MM.1S (cell line): ENCODE measurements around the gene CWC15.
"Not testable (repeated sequence)": the region's sequence is repeated elsewhere in the genome, so short reads cannot be mapped to it uniquely, and the experiment has no call there.

Experiments used
- DNase-seq: peaks from one replicate; pipeline ENCODE4 v3.0.0-alpha.2; 2015
- H2AFZ ChIP-seq: fragments of 300-600 bp; sonication (generic); 2 replicates; pipeline ENCODE4 v1.6.0; 2016; ENCODE audit warnings: antibody characterized with exemption, low read length
- H3F3A ChIP-seq: fragments of 300-600 bp; sonication (generic); 2 replicates; pipeline ENCODE4 v1.6.1; 2016; ENCODE audit warnings: mild to moderate bottlenecking, antibody characterized with exemption, low read length, moderate library complexity, mixed read lengths; ENCODE audit not compliant: insufficient read depth
- H3K27ac ChIP-seq: fragments of 300-600 bp; sonication (generic); 2 replicates; pipeline ENCODE4 v1.5.1; 2016; ENCODE audit warnings: mild to moderate bottlenecking, low read length
- H3K27me3 ChIP-seq: fragments of 300-600 bp; sonication (generic); replicated peaks from 2 replicates; pipeline ENCODE4 v1.6.0; 2016; ENCODE audit warnings: low read length; ENCODE audit not compliant: insufficient read depth
- H3K36me3 ChIP-seq: fragments of 300-600 bp; sonication (generic); replicated peaks from 2 replicates; pipeline ENCODE4 v1.6.1; 2016; ENCODE audit warnings: mild to moderate bottlenecking, low read length, mixed read lengths; ENCODE audit not compliant: insufficient read depth
- H3K4me1 ChIP-seq: fragments of 300-600 bp; sonication (generic); 2 replicates; pipeline ENCODE4 v1.6.1; 2016; ENCODE audit warnings: low read length, mixed read lengths
- H3K4me2 ChIP-seq: fragments of 300-600 bp; sonication (generic); 2 replicates; pipeline ENCODE4 v1.6.0; 2016; ENCODE audit warnings: low read depth, low read length
- H3K4me3 ChIP-seq: fragments of 300-600 bp; sonication (generic); 2 replicates; pipeline ENCODE4 v1.5.1; 2016; ENCODE audit warnings: low read length, mixed read lengths
- H3K79me2 ChIP-seq: fragments of 300-600 bp; sonication (generic); 2 replicates; pipeline ENCODE4 v1.6.1; 2016; ENCODE audit warnings: mixed run types, low read length, mixed read lengths
- H3K9ac ChIP-seq: fragments of 300-600 bp; sonication (generic); 2 replicates; pipeline ENCODE4 v1.6.1; 2016; ENCODE audit warnings: low read length, mixed read lengths
- H3K9me2 ChIP-seq: fragments of 300-600 bp; sonication (generic); replicated peaks from 2 replicates; pipeline ENCODE4 v1.6.1; 2016; ENCODE audit warnings: mild to moderate bottlenecking, low read length, mixed read lengths; ENCODE audit not compliant: insufficient read depth
- H3K9me3 ChIP-seq: fragments of 300-600 bp; sonication (generic); replicated peaks from 2 replicates; pipeline ENCODE4 v1.6.1; 2016; ENCODE audit warnings: mild to moderate bottlenecking, low read length, mixed read lengths; ENCODE audit not compliant: insufficient read depth
- H4K20me1 ChIP-seq: fragments of 300-600 bp; sonication (generic); 2 replicates; pipeline ENCODE4 v1.6.1; 2016; ENCODE audit warnings: mild to moderate bottlenecking, low read length, moderate library complexity, mixed read lengths; ENCODE audit not compliant: insufficient read depth
- CTCF ChIP-seq: fragments of 300-600 bp; sonication (generic); IDR thresholded peaks from 2 replicates; pipeline ENCODE4 v1.5.1; 2016; ENCODE audit warnings: antibody characterized with exemption, low read length, mixed read lengths
- EZH2 ChIP-seq: fragments of 300-600 bp; sonication (generic); optimal IDR thresholded peaks from 2 replicates; pipeline ENCODE3; 2017; ENCODE audit warnings: low read depth, mild to moderate bottlenecking, antibody characterized with exemption, low read length, mixed read lengths
- EZH2phosphoT487 ChIP-seq: fragments of 300-600 bp; sonication (generic); IDR thresholded peaks from 2 replicates; pipeline ENCODE4 v1.6.1; 2018; ENCODE audit warnings: antibody characterized with exemption, low read length

CWC15 gene

GRCh38 chr11:94933223-94934130 lies 39.9 kb downstream of the CWC15 start:
- Histone ChIP-seq H3K9ac (no peak overlapping the region), H3K27me3 (no peaks in the 10 kb centered on the region), H4K20me1 (no peaks in the 10 kb centered on the region), H3K36me3 (no peaks in the 10 kb centered on the region), H3K4me1 (no peaks in the 10 kb centered on the region), H3F3A (no peaks in the 10 kb centered on the region), H2AFZ (no peak overlapping the region), H3K9me2 (no peaks in the 10 kb centered on the region), H3K4me2 (no peak overlapping the region), H3K79me2 (no peaks in the 10 kb centered on the region), H3K4me3 (no peak overlapping the region), H3K27ac (no peak overlapping the region), H3K9me3 (no peaks in the 10 kb centered on the region)
- no peak for DNase-seq
- TF ChIP-seq EZH2phosphoT487: no peak
- TF ChIP-seq CTCF: no peak
- no peak for TF ChIP-seq EZH2

- Histone ChIP-seq H3K36me3 (no peaks in the 10 kb centered on the region), H3K27ac (no peak overlapping the region), H2AFZ (no peak overlapping the region), H3K79me2 (no peaks in the 10 kb centered on the region), H3K4me1 (no peaks in the 10 kb centered on the region), H3K27me3 (no peaks in the 10 kb centered on the region), H3K9me2 (no peaks in the 10 kb centered on the region), H3K4me2 (no peak overlapping the region), H3K9ac (no peak overlapping the region), H3K4me3 (no peak overlapping the region), H4K20me1 (no peaks in the 10 kb centered on the region), H3F3A (no peaks in the 10 kb centered on the region), H3K9me3 (no peaks in the 10 kb centered on the region)
- DNase-seq: no peak
- TF ChIP-seq EZH2phosphoT487 (no peak), EZH2 (no peak), CTCF (no peak)
Measured at GRCh38 chr11:94932503-94932902, 40.9 kb downstream of the CWC15 start.

GRCh38 chr11:94932072-94932471 lies 41.3 kb downstream of the CWC15 start:
- H3K9me2 ChIP-seq, H3K4me1 ChIP-seq, H3K4me3 ChIP-seq: not testable (repeated sequence)

GRCh38 chr11:94928117-94928990 lies 45.0 kb downstream of the CWC15 start:
- H2AFZ ChIP-seq: no peak overlapping the region
- H3K36me3 ChIP-seq: no peaks in the 10 kb centered on the region
- no peaks in the 10 kb centered on the region for H3F3A ChIP-seq
- H3K4me1 ChIP-seq: no peaks in the 10 kb centered on the region
- H3K27ac ChIP-seq: no peak overlapping the region
- no peak overlapping the region for H3K9ac ChIP-seq
- no peak overlapping the region for H3K4me3 ChIP-seq
- H3K4me2 ChIP-seq: no peak overlapping the region
- H4K20me1 ChIP-seq: no peaks in the 10 kb centered on the region
- no peaks in the 10 kb centered on the region for H3K27me3 ChIP-seq
- H3K79me2 ChIP-seq: no peaks in the 10 kb centered on the region
- H3K9me2 ChIP-seq: no peaks in the 10 kb centered on the region
- DNase-seq: no peak
- no peaks in the 10 kb centered on the region for H3K9me3 ChIP-seq
- no peak for TF ChIP-seq EZH2phosphoT487

More at GRCh38 chr11:94932072-94932471, 41.3 kb downstream of the CWC15 start:
- H3K9me3 ChIP-seq, H3K27ac ChIP-seq, H3K4me2 ChIP-seq, H3F3A ChIP-seq, DNase-seq, H3K27me3 ChIP-seq, H3K9ac ChIP-seq, H3K79me2 ChIP-seq, H4K20me1 ChIP-seq, H3K36me3 ChIP-seq, H2AFZ ChIP-seq: not testable (repeated sequence)
